Natural killer cell treated with Interleukin-12 subunit alpha and Interleukin-12 subunit beta and Interleukin-15 and Interleukin-18, amount 100 ng/mL, for 72 hours (primary cell): ENCODE measurements around the gene PSMB8. TPM values are rescaled to one million over a fixed set of nuclear protein-coding genes. Genes with fewer than 3 reads are reported as not detected.
"Not testable (repeated sequence)": the region's sequence is repeated elsewhere in the genome, so short reads cannot be mapped to it uniquely, and the experiment has no call there.

Source experiments
- ATAC-seq, 2 donors: fragments of 150-1000 bp; cut with Tn5 transposase in 1 of 2; sonication (Bioruptor Pico), chemical (Tn5 transposase) in 1 of 2; 2 replicates each; pipeline ENCODE4 v1.10.0; 2021
- DNase-seq: peaks from one replicate; pipeline ENCODE4 v3.0.0; 2022; ENCODE audit warnings: low spot score
- H3K27ac Mint-ChIP-seq, 2 donors: 1 replicate in 1 of 2; 2 replicates in 1 of 2; pipeline ENCODE4 v1.8.0; 2022; ENCODE audit warnings: mixed read lengths in 2 of 2, mild to moderate bottlenecking in 1 of 2, moderate library complexity in 1 of 2
- H3K27me3 Mint-ChIP-seq, 2 donors: 1 replicate in 1 of 2; 2 replicates in 1 of 2; pipeline ENCODE4 v1.8.0; 2022; ENCODE audit warnings: mixed read lengths in 2 of 2
- H3K36me3 Mint-ChIP-seq: one replicate; pipeline ENCODE4 v1.8.0; 2022; ENCODE audit warnings: mixed read lengths
- H3K4me1 Mint-ChIP-seq, 2 donors: 1 replicate in 1 of 2; 2 replicates in 1 of 2; pipeline ENCODE4 v1.8.0; 2022; ENCODE audit warnings: low read depth in 2 of 2, mixed read lengths in 2 of 2, mild to moderate bottlenecking in 1 of 2
- H3K4me3 Mint-ChIP-seq: one replicate; pipeline ENCODE4 v1.8.0; 2022; ENCODE audit warnings: mixed read lengths
- H3K9me3 Mint-ChIP-seq: 2 replicates; pipeline ENCODE4 v1.8.0; 2022; ENCODE audit warnings: mixed read lengths
- total RNA-seq, 2 donors: library from RNA; stranded (reverse); gene quantifications; one replicate each; pipeline ENCODE4 v1.2.3, GENCODE V29; 2022

PSMB8 gene
- total RNA-seq = 100 to 1,000 TPM; 259 to 356 TPM

DNA sequence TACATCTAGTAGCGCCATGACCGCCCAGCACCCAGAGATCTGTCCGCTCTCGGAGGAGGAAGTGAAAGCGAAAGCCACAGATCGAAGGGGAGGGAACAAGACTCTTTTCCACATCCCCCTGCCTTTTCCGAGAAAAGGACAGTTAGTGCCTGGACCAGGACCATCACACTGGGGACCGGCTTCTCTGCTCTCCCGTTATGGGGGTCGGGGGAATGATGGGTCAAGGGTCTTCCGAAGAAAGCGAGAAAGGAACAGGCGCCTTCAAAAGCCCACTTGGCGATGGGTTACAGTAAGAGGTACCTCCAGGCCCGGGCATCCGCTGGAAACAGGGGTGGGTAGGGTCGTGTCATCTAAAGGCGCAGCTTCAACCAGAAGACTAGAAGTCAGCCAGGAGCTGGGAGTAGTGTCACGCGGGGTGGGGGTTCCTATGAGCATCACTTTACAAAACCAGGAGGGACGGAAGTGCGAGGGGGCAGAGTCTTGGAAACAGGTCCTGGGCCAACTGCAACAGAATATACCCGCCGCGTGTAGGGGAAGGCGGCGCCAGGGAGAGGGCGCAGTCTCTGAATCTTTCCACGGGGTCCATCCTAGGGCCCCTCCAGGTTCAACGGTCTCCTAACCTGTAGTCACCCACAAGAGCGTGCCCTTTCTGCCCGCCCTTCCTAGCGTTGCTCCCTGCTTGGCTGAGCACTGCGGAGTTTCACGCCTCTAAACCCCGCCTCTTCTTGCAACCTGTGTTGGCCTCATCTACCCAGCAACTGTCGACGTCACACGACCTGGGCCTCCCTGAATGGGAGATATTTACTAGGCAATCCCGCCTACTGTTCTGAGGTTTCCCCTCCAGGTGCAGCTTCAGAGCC lies at the start of gene PSMB8:
PSMB8 (minus strand) TSS at position 69 of the 860 bp plus-strand sequence; CDS start at position 18, 51 bp downstream.
- no peaks in the 10 kb centered on the region for H3K9me3 Mint-ChIP-seq
- H3K4me3 Mint-ChIP-seq = peak within 1 kb of the TSS; percentile 95
- H3K27ac Mint-ChIP-seq = peak within 1 kb of the TSS; percentile 98 to 100
- peak; percentile 89 to 94 for ATAC-seq
- peaks cover 78 to 83% of the 10 kb centered on the region in 2 donors for H3K4me1 Mint-ChIP-seq
- peaks cover 74% of the 10 kb centered on the region for H3K36me3 Mint-ChIP-seq
- peak; percentile 96 for DNase-seq
- H3K27me3 Mint-ChIP-seq = no peaks in the 10 kb centered on the region

DNA sequence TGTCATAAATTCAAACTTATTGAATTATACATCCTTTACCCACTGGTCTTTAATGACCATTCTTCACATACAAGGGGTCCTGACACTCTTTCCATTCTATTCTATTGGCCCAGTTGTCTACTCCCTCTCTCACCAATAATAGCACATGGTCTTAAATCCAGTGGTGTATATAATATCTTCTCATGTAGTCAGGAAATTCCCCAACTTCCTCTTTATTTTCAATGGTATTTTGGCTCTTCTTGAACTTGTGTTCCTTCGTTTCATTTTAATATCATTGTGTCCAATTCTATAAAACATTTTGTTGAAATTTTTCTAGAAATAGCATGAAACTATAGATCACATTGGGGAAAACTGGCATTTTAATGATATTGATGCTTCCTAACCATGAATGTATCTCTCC lies 47.0 kb upstream of the PSMB8 start:
- no peaks in the 10 kb centered on the region for H3K9me3 Mint-ChIP-seq
- ATAC-seq (no peak), DNase-seq (no peak)
- H3K4me1 Mint-ChIP-seq = peaks cover 15 to 16% of the 10 kb centered on the region in 2 donors
- H3K4me3 Mint-ChIP-seq = no peak overlapping the region
- H3K27ac Mint-ChIP-seq = no peak overlapping the region
- H3K27me3 Mint-ChIP-seq = no peaks in the 10 kb centered on the region
- H3K36me3 Mint-ChIP-seq = no peaks in the 10 kb centered on the region

DNA sequence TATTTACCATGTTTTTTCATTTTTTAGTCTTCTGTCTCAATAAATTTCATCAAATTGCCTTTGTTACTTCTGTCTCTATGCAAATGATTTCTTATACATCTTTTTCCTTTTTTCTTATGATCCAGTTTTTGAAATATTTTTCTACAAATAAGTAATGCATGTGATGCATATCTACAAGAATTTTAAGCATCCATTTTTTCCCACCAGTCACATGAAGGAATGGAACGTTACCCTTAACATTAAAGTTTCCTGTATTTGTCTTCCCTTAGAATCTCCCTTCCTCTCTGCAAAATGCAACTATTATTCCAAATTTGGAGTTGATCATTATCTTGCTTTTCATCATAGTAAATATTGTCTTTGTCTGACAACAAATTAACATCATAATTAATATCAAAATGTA lies 45.7 kb upstream of the PSMB8 start:
- no peak for ATAC-seq
- no peak for DNase-seq
- H3K36me3 Mint-ChIP-seq = no peaks in the 10 kb centered on the region
- H3K27me3 Mint-ChIP-seq = no peaks in the 10 kb centered on the region
- H3K4me1 Mint-ChIP-seq = peaks cover 5 to 6% of the 10 kb centered on the region in 2 donors
- H3K9me3 Mint-ChIP-seq = no peaks in the 10 kb centered on the region
- no peak overlapping the region for H3K27ac Mint-ChIP-seq
- no peak overlapping the region for H3K4me3 Mint-ChIP-seq

DNA sequence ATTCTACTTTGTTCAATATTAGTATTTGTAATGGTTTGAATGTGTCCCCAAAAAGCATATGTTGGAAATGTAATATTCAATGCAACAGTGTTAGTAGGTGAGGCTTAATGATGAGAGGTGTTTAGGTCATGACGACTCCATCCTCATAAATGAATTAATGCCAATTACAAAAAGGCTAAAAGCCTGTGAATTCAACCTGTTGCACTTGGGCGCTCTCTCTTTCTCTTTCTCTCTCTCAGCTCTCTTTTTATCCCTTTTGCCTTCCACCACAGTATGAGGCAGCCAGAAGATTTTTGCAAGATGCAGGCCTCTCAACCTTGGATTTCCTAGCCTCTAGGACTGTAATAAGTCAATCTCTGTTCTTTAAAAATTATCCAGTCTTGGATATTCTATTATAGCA lies 44.7 kb upstream of the PSMB8 start:
- Mint-ChIP-seq H3K4me1 (no peaks in the 10 kb centered on the region), H3K27ac (no peak overlapping the region), H3K4me3 (no peak overlapping the region), H3K9me3 (no peaks in the 10 kb centered on the region), H3K36me3 (no peaks in the 10 kb centered on the region), H3K27me3 (no peaks in the 10 kb centered on the region)
- DNase-seq (no peak), ATAC-seq (no peak)

DNA sequence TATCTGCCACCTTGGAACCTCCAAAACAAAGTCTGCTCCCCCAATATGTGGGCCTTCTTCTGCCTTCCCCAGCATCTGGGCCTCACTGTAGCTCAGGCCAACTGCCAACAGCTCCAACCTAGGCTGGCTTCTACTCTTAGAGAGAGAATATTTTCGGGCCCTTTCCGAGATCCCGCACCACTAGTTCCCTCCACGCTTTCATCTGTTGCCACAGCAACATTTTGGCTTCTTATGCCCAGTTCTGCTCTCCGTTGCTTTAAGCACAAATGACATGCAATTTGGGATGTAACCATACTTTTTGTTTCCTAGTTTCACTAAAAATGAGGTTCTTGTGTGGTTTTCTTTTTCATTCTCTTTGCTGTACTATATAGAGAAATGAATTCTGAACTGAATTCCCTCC lies 43.8 kb upstream of the PSMB8 start:
- no peaks in the 10 kb centered on the region for H3K36me3 Mint-ChIP-seq
- no peaks in the 10 kb centered on the region for H3K27me3 Mint-ChIP-seq
- H3K4me3 Mint-ChIP-seq = no peak overlapping the region
- no peaks in the 10 kb centered on the region for H3K9me3 Mint-ChIP-seq
- DNase-seq (no peak), ATAC-seq (no peak)
- H3K27ac Mint-ChIP-seq = no peak overlapping the region
- H3K4me1 Mint-ChIP-seq = no peaks in the 10 kb centered on the region

DNA sequence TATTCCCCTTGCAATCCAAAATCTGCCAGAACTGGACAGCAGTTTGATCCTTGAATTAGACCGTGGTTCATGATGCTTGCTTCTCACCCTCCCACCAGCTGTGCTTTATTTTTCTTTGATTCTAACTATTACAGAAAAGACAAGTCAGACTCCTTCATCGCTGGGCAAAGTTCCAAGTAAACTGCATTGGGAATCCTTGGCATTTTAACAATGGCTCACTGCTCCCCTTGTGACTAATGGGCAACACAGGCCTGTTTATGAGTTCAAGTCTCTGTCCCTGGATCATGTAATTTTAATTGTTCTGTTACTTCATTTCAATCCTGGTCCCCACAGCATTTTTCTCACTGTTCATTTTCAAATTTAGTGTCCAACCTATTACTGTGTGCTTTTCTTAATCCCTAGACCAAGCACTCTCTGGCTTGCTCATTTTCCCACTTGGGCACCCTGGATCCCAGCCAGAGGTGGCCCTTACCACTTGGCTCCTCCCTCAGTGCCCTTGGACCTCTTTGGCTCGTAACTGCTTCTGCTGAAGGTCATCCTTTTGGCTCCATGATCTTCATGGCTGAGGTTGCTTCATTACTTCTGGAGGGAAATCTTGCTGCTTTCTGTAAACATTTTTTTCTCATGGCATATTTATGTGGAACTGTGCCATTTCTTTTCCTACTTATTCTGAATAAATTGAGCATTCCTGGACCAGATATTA lies 43.0 kb upstream of the PSMB8 start:
- Mint-ChIP-seq H3K4me1 (no peaks in the 10 kb centered on the region), H3K9me3 (no peaks in the 10 kb centered on the region), H3K27me3 (no peaks in the 10 kb centered on the region), H3K4me3 (no peak overlapping the region), H3K36me3 (no peaks in the 10 kb centered on the region), H3K27ac (no peak overlapping the region)
- no peak for DNase-seq
- ATAC-seq = no peak

DNA sequence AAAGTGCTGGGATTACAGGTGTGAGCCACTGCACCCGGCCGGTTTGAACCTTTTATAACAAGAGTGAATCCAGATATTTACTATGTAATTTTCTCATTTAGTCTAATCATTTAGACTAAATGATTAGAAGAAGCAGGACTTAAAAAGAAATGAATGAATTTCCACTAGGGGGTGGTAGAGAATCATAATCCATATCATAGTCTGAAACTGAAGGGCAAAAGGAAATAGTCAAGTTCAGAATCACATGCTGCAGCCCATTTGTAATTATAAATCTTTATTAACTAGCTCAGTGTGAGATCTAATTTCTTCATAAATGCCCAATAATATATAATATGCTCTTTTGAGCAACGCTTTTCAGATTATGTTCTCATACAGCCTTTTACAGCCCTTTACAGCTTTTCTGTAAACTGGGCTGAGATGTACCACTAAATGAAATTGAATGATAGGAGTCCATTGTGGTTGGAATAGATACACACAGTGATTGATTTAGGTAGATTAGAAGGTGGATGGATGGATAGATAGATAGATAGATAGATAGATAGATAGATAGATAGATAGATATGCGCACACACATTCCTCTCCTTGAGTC lies 41.9 kb upstream of the PSMB8 start:
- DNase-seq (no peak), ATAC-seq (no peak)

DNA sequence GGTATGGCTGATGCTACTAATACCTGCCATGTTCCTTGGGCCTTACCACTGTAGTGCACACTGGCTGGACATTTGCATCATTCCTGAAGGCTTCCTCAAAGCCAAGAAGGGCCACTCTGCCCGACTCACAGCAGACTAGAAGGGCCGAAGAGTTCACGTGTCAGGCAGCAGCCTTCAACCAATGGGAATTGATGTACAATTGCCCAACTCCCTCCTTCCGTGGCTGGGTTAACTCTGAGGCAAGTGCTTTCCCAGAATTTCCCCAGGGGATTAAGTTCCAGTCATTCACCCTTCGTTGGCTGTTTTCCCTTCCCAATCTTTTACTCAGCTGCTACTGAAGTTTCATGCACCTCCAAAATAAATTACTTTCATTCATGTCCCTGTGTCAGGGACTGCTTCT lies 39.9 kb upstream of the PSMB8 start:
- Mint-ChIP-seq H3K4me1 (no peaks in the 10 kb centered on the region), H3K9me3 (no peaks in the 10 kb centered on the region), H3K4me3 (no peak overlapping the region), H3K36me3 (no peaks in the 10 kb centered on the region), H3K27me3 (peaks cover 0 to 10% of the 10 kb centered on the region in 2 donors), H3K27ac (no peak overlapping the region)
- no peak for DNase-seq
- no peak for ATAC-seq

More for the DNA sequence above, 41.9 kb upstream of the PSMB8 start:
- H3K36me3 Mint-ChIP-seq = no peaks in the 10 kb centered on the region
- no peaks in the 10 kb centered on the region for H3K27me3 Mint-ChIP-seq
- H3K27ac Mint-ChIP-seq = no peak overlapping the region
- H3K9me3 Mint-ChIP-seq = no peaks in the 10 kb centered on the region
- H3K4me3 Mint-ChIP-seq = no peak overlapping the region
- no peaks in the 10 kb centered on the region for H3K4me1 Mint-ChIP-seq

DNA sequence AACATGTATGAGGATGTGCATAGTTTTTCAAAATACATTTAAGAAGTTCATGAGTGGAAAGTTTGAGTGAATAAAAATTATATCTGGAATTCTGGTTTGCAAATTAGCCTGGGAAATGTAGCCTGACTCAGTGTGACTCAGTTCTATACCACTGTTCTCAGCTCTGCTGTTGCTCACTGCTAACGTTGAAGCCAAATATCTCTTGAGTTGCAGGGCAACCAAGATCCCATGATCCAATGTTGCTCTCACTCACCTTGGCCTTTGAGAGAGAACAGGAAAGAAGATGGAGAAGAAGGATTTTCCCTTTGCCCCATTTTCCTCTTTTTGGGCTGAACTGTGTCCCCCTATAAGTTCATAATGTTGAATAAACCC lies 39.0 kb upstream of the PSMB8 start:
- ATAC-seq (no peak), DNase-seq (no peak)
- H3K27ac Mint-ChIP-seq = no peak overlapping the region
- no peaks in the 10 kb centered on the region for H3K36me3 Mint-ChIP-seq
- no peaks in the 10 kb centered on the region for H3K4me1 Mint-ChIP-seq
- no peaks in the 10 kb centered on the region for H3K9me3 Mint-ChIP-seq
- H3K4me3 Mint-ChIP-seq = no peak overlapping the region
- H3K27me3 Mint-ChIP-seq = peaks cover 0 to 11% of the 10 kb centered on the region in 2 donors

DNA sequence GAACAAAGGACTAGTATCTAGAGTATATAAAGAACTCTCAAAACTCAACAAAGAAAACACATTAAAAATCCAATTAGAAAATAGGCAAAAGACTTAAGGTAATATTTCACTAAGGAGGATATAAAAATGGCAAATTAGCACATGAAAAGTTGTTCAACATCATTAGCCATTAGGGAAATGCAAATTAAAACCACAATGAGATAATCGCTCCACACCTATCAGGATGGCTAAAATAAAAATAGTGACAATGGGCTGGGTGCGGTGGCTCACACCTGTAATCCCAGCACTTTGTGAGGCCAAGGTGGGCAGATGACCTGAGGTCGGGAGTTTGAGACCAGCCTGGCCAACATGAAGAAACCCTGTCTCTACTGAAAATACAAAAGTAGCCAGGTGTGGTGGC lies 37.1 kb upstream of the PSMB8 start:
- H3K27me3 Mint-ChIP-seq = peaks cover 0 to 12% of the 10 kb centered on the region in 2 donors
- H3K9me3 Mint-ChIP-seq, DNase-seq, H3K4me1 Mint-ChIP-seq, H3K36me3 Mint-ChIP-seq, H3K27ac Mint-ChIP-seq, H3K4me3 Mint-ChIP-seq, ATAC-seq: not testable (repeated sequence)

DNA sequence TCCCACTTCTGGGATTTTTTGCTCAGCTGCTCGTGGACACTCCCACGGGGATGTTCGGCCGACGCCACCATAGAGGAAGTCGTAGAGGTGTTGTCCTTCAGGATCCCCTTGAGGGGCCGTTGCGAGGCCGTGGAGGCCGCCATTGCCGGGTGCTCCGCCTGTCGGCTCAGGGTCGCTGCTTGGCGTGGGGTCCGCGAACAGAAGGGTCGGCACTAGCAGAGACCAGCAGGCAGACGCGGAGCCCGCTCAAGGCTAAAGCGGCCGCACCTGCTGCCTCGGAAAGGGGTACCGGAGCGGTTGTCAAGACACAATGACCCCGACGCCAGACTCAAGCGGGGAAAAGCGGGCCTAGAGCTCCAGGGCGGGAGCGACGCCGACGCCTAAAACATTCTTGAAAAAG lies 35.8 kb upstream of the PSMB8 start:
- DNase-seq = no peak
- H3K27me3 Mint-ChIP-seq = peaks cover 0 to 12% of the 10 kb centered on the region in 2 donors
- H3K4me3 Mint-ChIP-seq = no peak overlapping the region
- H3K4me1 Mint-ChIP-seq = no peaks in the 10 kb centered on the region
- no peaks in the 10 kb centered on the region for H3K9me3 Mint-ChIP-seq
- H3K36me3 Mint-ChIP-seq = no peaks in the 10 kb centered on the region
- H3K27ac Mint-ChIP-seq = no peak overlapping the region
- ATAC-seq = no peak

DNA sequence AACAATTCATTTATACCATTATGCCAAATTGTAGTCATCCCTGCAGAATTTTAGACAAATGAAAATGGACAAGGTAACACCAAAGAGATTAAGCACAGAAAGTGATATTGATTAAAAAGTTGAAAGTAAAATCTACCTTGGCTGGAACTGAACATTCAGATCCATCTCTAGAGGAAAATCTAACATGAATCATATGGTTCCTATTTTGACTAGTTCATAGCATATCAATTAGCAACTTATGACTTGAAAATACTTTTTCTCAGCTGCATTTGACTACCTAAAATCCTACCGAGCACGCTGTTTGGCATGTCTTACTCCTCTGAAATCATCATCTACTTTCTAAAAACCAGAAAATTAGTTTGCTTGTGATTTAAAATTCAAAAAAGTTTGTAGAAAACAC lies 32.8 kb upstream of the PSMB8 start:
- Mint-ChIP-seq H3K4me3 (no peak overlapping the region), H3K4me1 (no peaks in the 10 kb centered on the region)
- no peak for ATAC-seq

DNA sequence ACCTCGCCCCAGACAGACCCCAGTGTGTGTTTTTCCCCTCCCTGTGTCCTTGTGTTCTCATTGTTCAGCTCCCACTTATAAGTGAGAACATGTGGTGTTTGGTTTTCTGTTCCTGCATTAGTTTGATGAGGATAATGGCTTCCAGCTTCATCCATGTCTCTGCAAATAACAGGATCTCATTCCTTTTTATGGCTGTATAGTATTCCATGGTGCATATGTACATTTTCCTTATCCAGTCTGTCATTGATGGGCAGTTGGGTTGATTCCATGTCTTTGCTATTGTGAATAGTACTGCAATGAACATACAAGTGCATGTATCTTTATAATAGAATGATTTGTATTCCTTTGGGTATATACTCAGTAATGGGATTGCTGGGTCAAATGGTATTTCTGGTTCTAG lies 30.1 kb upstream of the PSMB8 start:
- not testable (repeated sequence) for H3K27me3 Mint-ChIP-seq, H3K4me3 Mint-ChIP-seq, H3K4me1 Mint-ChIP-seq, H3K27ac Mint-ChIP-seq, H3K9me3 Mint-ChIP-seq, DNase-seq, H3K36me3 Mint-ChIP-seq, ATAC-seq

More for the DNA sequence above, 32.8 kb upstream of the PSMB8 start:
- H3K27ac Mint-ChIP-seq = no peak overlapping the region
- DNase-seq = no peak
- no peaks in the 10 kb centered on the region for H3K9me3 Mint-ChIP-seq
- H3K36me3 Mint-ChIP-seq = no peaks in the 10 kb centered on the region
- peaks cover 0 to 12% of the 10 kb centered on the region in 2 donors for H3K27me3 Mint-ChIP-seq

DNA sequence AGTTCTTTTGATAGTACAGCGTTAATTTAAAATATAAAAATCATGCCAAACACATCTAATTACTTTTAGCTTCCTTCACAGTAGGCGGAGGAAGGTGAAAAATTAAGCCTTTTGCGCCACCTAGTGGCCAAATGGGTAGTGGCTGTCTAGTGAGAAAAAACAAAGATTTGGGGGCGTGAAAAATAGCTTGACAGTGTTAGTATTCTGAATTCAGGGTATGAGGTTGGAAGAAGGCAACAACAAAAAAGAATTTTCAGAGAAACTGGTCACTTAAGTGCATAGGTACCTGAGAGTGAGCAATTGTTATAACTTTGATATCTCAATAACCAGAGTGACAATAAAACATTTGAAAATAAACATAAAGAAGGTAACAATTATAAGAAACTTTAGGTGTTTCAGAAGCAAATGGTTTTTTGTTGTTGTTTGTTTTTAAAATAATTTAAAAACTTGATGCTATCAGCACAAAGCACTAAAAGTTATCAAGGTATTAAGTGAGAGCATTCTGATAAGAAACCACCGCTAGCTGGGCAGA lies 24.5 kb upstream of the PSMB8 start:
- peaks cover 6 to 31% of the 10 kb centered on the region in 2 donors for H3K4me1 Mint-ChIP-seq
- peak; percentile 77 to 78 for ATAC-seq
- H3K4me3 Mint-ChIP-seq = no peak overlapping the region
- no peaks in the 10 kb centered on the region for H3K9me3 Mint-ChIP-seq
- peaks cover 0 to 4% of the 10 kb centered on the region in 2 donors for H3K27me3 Mint-ChIP-seq
- peak overlapping the region in 1 of 2 donors; percentile 5 for H3K27ac Mint-ChIP-seq
- H3K36me3 Mint-ChIP-seq = no peaks in the 10 kb centered on the region
- peak; percentile 80 for DNase-seq
